Astrocyte of the spinal cord (primary cell): Measurements from ENCODE around the gene CAMKK1.

Experiments used
- DNase-seq: peaks from one replicate; pipeline ENCODE4 v3.0.0; 2011; ENCODE audit warnings: low read depth, low spot score
- H3K4me3 ChIP-seq: 2 replicates; pipeline ENCODE4 v1.5.1; 2011; ENCODE audit warnings: low read depth, mild to moderate bottlenecking, low read length, moderate library complexity
- in situ Hi-C: cut with HindIII; loops from 2 replicates; pipeline ENCODE4 v1.10.0; 2017; ENCODE audit warnings: low sequenced_read_pairs
- TF ChIP-seq, protein P1 (sequence below): IDR thresholded peaks from 2 replicates; pipeline ENCODE4 v1.5.1; 2012; ENCODE audit warnings: low read depth, mild to moderate bottlenecking, low read length, inconsistent platforms

CAMKK1 gene

DNA sequence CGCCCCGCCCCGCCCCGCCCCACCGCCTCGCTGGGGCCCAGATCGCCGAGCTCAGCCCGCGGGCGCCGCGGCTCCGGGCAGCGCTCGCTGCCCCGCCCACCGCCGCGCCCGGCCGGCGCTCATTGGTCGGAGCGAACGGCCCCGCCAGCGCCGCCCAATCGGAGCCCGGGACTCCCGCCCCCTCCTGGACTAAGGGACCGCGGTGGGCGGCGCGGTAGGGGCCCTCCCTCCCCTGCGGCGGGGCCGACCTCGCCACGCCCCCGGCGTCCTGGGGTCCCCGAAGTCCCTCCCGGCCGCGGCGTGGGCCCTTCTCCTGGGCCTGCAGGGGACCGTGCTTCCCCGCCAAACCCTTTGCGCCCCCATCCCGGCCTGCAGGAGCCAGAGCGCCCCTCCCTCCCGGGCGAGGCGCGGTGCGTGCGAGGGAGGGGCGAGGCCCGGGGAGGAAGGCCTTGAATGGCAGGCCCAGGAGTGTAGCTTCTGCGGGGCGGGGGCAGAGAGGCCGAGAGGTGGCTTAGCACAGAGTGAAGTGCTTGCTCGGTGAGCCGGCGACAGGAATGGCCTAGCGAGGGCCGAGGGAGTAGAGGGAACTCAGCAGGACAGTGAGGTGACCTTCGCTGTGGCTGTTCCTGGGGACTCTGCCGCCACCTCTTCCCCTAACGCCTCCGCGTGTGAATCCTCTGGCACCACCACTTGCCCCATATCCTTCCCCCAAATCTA, at the start of gene CAMKK1:
Gene CAMKK1, minus strand, starts transcription at position 51 of the 717 bp plus-strand sequence. CDS start 7,366 bp downstream, outside the sequence.
- H3K4me3 ChIP-seq, result peak within 1 kb of the TSS; percentile 55
- in situ Hi-C loops, result no loop called here
- DNase-seq, result peak; percentile 75
- TF ChIP-seq, protein P1, sequence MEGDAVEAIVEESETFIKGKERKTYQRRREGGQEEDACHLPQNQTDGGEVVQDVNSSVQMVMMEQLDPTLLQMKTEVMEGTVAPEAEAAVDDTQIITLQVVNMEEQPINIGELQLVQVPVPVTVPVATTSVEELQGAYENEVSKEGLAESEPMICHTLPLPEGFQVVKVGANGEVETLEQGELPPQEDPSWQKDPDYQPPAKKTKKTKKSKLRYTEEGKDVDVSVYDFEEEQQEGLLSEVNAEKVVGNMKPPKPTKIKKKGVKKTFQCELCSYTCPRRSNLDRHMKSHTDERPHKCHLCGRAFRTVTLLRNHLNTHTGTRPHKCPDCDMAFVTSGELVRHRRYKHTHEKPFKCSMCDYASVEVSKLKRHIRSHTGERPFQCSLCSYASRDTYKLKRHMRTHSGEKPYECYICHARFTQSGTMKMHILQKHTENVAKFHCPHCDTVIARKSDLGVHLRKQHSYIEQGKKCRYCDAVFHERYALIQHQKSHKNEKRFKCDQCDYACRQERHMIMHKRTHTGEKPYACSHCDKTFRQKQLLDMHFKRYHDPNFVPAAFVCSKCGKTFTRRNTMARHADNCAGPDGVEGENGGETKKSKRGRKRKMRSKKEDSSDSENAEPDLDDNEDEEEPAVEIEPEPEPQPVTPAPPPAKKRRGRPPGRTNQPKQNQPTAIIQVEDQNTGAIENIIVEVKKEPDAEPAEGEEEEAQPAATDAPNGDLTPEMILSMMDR, result no peak

DNA sequence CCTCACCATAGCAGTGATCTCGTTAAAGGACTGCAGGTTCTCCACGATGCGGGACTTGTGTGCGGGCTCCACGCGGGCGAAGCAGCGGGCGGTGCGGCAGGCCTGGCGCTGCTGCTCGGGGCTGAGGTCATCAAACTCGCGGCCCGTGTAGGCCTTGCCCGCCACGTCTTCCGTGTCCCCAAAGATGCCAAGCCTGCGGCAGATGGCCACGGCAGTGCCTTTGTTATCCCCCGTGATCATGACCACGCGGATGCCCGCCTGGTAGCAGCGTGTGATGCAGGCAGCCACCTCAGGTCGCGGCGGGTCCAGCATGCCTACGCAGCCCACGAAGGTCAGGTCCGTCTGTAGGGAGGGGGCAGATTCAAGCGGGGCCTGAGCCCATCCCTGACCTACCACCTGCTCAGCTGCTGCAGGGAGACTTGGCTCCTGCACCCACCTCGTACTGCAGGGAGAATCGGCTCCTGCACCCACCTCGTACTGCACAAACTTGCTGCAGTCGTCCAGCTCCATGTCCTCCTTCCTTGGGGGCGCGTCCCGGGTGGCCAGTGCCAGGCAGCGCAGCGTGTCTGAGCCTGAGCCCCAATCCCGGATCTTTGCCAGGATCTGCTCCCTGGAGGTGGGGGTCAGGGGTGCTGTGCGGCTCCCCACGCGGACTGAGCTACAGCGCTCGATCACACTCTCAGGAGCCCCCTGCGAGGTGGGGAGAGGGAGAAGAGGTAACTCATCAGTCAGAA, 48.3 kb upstream of the CAMKK1 start:
- TF ChIP-seq, protein P1, result no peak
- in situ Hi-C loops, result no loop called here
- no peak for DNase-seq
- no peak overlapping the region for H3K4me3 ChIP-seq

DNA sequence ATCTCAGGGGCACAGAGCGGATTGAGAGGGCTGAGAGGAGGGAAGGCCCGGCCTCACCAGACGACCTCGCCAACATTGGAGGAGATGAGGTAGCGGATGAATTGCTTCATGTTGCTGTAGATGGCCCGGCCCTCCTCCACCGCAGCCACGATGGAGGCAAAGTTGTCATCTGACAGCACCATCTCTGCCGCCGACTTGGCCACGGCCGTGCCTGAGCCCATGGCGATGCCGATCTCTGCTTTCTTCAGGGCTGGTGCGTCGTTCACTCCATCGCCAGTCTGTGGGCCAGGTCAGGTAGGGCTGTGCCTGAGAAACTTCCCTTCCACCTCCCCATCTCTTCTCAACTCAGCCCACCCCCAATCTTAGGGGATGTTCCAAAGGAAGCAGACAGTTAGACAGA, 44.5 kb upstream of the CAMKK1 start:
- H3K4me3 ChIP-seq, result no peak overlapping the region

DNA sequence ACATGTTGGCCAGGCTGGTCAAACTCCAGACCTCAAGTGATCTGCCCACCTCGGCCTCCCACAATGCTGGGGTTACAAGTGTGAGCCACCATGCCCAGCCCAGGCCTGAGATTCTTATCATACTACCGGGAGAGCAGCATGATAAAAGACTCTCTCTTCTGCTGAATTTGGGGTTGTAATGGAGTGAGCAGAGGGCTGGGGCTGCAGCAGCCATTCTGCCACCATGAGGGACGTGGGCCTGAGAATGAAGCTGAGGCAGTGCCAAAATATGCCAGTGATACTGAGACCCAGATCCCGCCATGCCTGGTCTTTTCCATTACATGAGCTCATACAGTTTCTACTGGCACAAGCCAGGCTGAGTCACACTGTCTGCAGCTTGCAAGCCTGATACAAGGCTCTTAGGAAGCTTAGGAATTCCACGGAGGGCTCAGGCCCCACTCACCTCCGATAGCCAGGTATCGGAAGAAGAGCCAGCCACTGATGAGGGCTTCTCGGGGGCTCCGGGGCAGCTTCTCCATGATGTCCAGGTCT, 43.0 kb upstream of the CAMKK1 start:
- TF ChIP-seq, protein P1, result no peak
- in situ Hi-C loops, result no loop called here
- peak; percentile 61 for DNase-seq
- H3K4me3 ChIP-seq, result no peak overlapping the region

More for the DNA sequence above, 44.5 kb upstream of the CAMKK1 start:
- TF ChIP-seq, protein P1, result no peak
- DNase-seq, result no peak
- in situ Hi-C loops, result no loop called here

DNA sequence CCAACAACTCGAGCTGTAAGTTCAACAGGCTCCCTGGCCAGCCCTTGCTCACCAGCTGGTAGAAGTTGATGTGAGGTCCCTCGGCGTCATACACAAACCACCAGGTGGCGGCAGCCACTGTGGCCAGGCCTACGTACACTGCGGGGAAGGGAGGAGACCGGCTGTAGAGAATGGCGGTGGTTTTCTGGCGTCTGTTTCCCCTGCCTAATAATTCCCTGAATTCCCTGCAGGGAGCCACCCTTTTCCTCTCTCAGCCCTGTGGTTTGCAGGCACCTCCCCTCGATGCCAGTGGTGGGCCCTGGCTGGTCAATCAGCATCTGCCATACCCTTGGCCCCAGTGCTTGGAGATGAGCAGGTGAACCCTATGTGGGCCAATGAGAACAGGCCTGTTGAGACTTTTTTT, 42.3 kb upstream of the CAMKK1 start:
- DNase-seq, result peak; percentile 76
- H3K4me3 ChIP-seq, result no peak overlapping the region
- in situ Hi-C loops, result no loop called here
- TF ChIP-seq, protein P1, result peak; percentile 74

DNA sequence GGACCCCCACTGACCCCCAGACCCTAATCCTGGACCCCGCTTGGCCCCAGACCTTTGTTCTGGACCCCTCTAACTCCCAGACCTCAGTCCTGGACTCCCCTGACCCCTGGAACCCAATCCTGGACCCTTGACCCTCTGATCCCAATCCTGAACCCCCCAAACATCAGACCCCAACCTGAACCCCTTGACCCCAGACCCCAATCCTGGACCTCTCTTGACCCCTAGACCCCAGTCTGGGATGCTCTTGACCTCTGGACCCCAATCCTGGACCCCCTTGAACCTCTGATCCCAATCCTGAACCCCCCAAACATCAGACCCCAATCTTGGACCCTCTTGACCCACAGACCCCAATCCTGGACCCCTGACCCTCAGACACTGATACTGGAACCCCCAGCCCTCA, 36.9 kb upstream of the CAMKK1 start:
- no peak overlapping the region for H3K4me3 ChIP-seq
- in situ Hi-C loops, result no loop called here
- DNase-seq, result no peak
- TF ChIP-seq, protein P1, result no peak
